GM13976 (cell line): ENCODE results near the gene KRT79.

Experiments used
- DNase-seq: peaks from one replicate; pipeline ENCODE4 v3.0.0; 2012; ENCODE audit warnings: low spot score
- in situ Hi-C: fragments of 300-500 bp; cut with MboI; formaldehyde crosslinking; loops from one replicate; pipeline ENCODE4 v1.12.0; 2022; ENCODE audit warnings: low sequenced_read_pairs, mixed read lengths, inconsistent platforms; ENCODE audit not compliant: unreplicated experiment
- TF ChIP-seq, protein P1 (sequence below): IDR thresholded peaks from 2 replicates; pipeline ENCODE4 v1.5.1; 2012; ENCODE audit warnings: borderline replicate concordance, mild to moderate bottlenecking; ENCODE audit not compliant: insufficient read depth; ENCODE audit errors: extremely low read depth, missing control alignments, control extremely low read depth

KRT79 gene

GRCh38 chr12:52800259-52800917 is 33.7 kb downstream of the KRT79 start:
- TF ChIP-seq, protein P1, sequence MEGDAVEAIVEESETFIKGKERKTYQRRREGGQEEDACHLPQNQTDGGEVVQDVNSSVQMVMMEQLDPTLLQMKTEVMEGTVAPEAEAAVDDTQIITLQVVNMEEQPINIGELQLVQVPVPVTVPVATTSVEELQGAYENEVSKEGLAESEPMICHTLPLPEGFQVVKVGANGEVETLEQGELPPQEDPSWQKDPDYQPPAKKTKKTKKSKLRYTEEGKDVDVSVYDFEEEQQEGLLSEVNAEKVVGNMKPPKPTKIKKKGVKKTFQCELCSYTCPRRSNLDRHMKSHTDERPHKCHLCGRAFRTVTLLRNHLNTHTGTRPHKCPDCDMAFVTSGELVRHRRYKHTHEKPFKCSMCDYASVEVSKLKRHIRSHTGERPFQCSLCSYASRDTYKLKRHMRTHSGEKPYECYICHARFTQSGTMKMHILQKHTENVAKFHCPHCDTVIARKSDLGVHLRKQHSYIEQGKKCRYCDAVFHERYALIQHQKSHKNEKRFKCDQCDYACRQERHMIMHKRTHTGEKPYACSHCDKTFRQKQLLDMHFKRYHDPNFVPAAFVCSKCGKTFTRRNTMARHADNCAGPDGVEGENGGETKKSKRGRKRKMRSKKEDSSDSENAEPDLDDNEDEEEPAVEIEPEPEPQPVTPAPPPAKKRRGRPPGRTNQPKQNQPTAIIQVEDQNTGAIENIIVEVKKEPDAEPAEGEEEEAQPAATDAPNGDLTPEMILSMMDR = no peak
- DNase-seq = no peak
- in situ Hi-C loops = no loop called here

GRCh38 chr12:52799505-52800211 is 34.5 kb downstream of the KRT79 start:
- in situ Hi-C loops = no loop called here
- no peak for DNase-seq

GRCh38 chr12:52798671-52799504 is 35.2 kb downstream of the KRT79 start:
- TF ChIP-seq, protein P1 = no peak
- no peak for DNase-seq
- in situ Hi-C loops = no loop called here

More at GRCh38 chr12:52799505-52800211, 34.5 kb downstream of the KRT79 start:
- TF ChIP-seq, protein P1 = no peak

- in situ Hi-C loops = no loop called here
- no peak for DNase-seq
- TF ChIP-seq, protein P1 = no peak
Measured at GRCh38 chr12:52798003-52798670, 36.0 kb downstream of the KRT79 start.

GRCh38 chr12:52797529-52797894 is 36.6 kb downstream of the KRT79 start:
- DNase-seq = no peak
- in situ Hi-C loops = no loop called here
- TF ChIP-seq, protein P1 = no peak

DNA sequence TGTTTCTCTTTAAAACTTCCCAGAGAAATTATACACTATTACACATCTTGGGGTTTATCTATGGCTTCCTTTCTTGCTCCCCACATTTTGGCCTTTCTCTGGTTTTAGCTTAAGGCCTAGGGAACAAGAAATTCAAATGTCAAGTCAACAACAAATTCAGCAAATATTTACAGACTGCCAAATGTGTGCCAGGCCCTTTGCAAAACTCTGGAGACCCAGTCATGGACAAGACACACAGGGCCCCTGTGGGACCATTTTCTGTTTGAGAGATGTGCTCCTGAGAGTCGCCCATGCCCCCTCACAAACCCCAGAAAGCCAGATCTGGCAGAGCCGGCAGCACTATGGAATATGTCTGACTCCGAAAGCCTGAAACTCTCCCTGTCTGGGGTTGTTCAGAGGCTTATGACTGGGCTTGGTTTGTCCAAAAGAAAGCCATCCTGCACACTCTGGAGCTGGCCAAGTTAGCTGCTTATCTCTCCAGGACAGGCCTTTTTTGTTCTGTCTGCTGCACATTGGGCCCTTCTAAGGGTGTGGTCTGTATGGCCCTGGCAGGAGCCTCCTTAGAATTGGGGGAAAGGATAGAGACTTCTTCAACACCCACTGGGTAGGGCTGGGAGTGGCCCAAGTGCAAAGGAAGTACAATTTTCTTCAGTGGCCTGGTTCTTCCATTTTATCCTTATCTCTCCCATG is 37.1 kb downstream of the KRT79 start:
- no peak for DNase-seq
- TF ChIP-seq, protein P1 = no peak
- in situ Hi-C loops = no loop called here
